OCI-LY1 (cell line): ENCODE results near the gene CDH2.

Experiments
- H2AFZ ChIP-seq: fragments of 200-600 bp; sonication (generic), shearing (Covaris generic); 2 replicates; pipeline ENCODE4 v1.6.0; 2014; ENCODE audit warnings: antibody characterized with exemption, mild to moderate bottlenecking, low read length
- H3F3A ChIP-seq: fragments of 200-600 bp; sonication (generic), shearing (Covaris generic); 2 replicates; pipeline ENCODE4 v1.6.0; 2014; ENCODE audit warnings: mild to moderate bottlenecking, antibody characterized with exemption, low read length, moderate library complexity; ENCODE audit not compliant: insufficient read depth
- H3K27ac ChIP-seq: fragments of 200-600 bp; sonication (generic); 2 replicates; pipeline ENCODE4 v1.5.1; 2014; ENCODE audit warnings: low read length, mixed run types, mild to moderate bottlenecking, low read depth; ENCODE audit not compliant: poor library complexity, severe bottlenecking
- H3K27me3 ChIP-seq: fragments of 200-600 bp; sonication (generic); 2 replicates; pipeline ENCODE4 v1.6.0; 2014; ENCODE audit warnings: antibody characterized with exemption, mild to moderate bottlenecking, low read length, moderate library complexity; ENCODE audit not compliant: insufficient read depth
- H3K36me3 ChIP-seq: fragments of 200-600 bp; sonication (generic); 2 replicates; pipeline ENCODE4 v1.6.1; 2014; ENCODE audit warnings: mild to moderate bottlenecking, antibody characterized with exemption, low read length, moderate library complexity, mixed read lengths; ENCODE audit not compliant: insufficient read depth
- H3K4me1 ChIP-seq: fragments of 200-600 bp; sonication (generic); 2 replicates; pipeline ENCODE4 v1.5.1; 2014; ENCODE audit warnings: mild to moderate bottlenecking, low read length, moderate library complexity; ENCODE audit not compliant: insufficient read depth, severe bottlenecking
- H3K4me2 ChIP-seq: fragments of 200-600 bp; sonication (generic), shearing (Covaris generic); 2 replicates; pipeline ENCODE4 v1.6.1; 2014; ENCODE audit warnings: low read length
- H3K4me3 ChIP-seq: fragments of 200-600 bp; sonication (generic); 2 replicates; pipeline ENCODE4 v1.5.1; 2014; ENCODE audit warnings: low read length, low read depth, mild to moderate bottlenecking, mixed read lengths; ENCODE audit not compliant: poor library complexity, severe bottlenecking
- H3K79me2 ChIP-seq: fragments of 200-600 bp; shearing (Covaris generic); 2 replicates; pipeline ENCODE4 v1.6.1; 2016; ENCODE audit warnings: mixed run types, low read length, mixed read lengths; ENCODE audit not compliant: insufficient read depth
- H3K9ac ChIP-seq: fragments of 200-600 bp; sonication (generic), shearing (Covaris generic); 2 replicates; pipeline ENCODE4 v1.6.1; 2014; ENCODE audit warnings: mild to moderate bottlenecking, low read length, mixed read lengths
- H3K9me2 ChIP-seq: fragments of 200-600 bp; sonication (generic), shearing (Covaris generic); 2 replicates; pipeline ENCODE4 v1.6.1; 2014; ENCODE audit warnings: low read depth, mild to moderate bottlenecking, low read length, mixed read lengths
- H3K9me3 ChIP-seq: fragments of 200-600 bp; shearing (Covaris generic); 2 replicates; pipeline ENCODE4 v1.6.1; 2014; ENCODE audit warnings: low read length, mixed read lengths
- H4K20me1 ChIP-seq: fragments of 200-600 bp; sonication (generic), shearing (Covaris generic); 2 replicates; pipeline ENCODE4 v1.6.0; 2016; ENCODE audit warnings: mild to moderate bottlenecking, low read length; ENCODE audit not compliant: insufficient read depth
- CTCF ChIP-seq: fragments of 200-600 bp; sonication (generic), shearing (Covaris generic); IDR thresholded peaks from 2 replicates; pipeline ENCODE4 v1.5.1; 2017; ENCODE audit warnings: mild to moderate bottlenecking, antibody characterized with exemption, low read length, moderate library complexity, mixed read lengths
- EZH2 ChIP-seq: fragments of 200-600 bp; sonication (generic), shearing (Covaris generic); IDR thresholded peaks from 2 replicates; pipeline ENCODE4 v1.8.0; 2017; ENCODE audit warnings: borderline replicate concordance, mixed run types, mild to moderate bottlenecking, antibody characterized with exemption, low read length, moderate library complexity, mixed read lengths

The CDH2 gene

GRCh38 chr18:28030458-28030857 is 146.5 kb downstream of the CDH2 start:
- Histone ChIP-seq H3K79me2 (no peaks in the 10 kb centered on the region), H3K27me3 (no peaks in the 10 kb centered on the region), H3K9me3 (no peaks in the 10 kb centered on the region), H3K9ac (no peak overlapping the region), H3K27ac (no peak overlapping the region), H4K20me1 (no peaks in the 10 kb centered on the region), H3K4me1 (no peaks in the 10 kb centered on the region), H3F3A (no peaks in the 10 kb centered on the region), H3K9me2 (no peaks in the 10 kb centered on the region), H2AFZ (no peak overlapping the region), H3K4me3 (no peak overlapping the region), H3K4me2 (no peak overlapping the region), H3K36me3 (no peaks in the 10 kb centered on the region)
- TF ChIP-seq CTCF: no peak
- TF ChIP-seq EZH2: no peak

- no peak for TF ChIP-seq CTCF
- TF ChIP-seq EZH2: no peak
- Histone ChIP-seq H3K79me2 (no peaks in the 10 kb centered on the region), H3F3A (no peaks in the 10 kb centered on the region), H3K9me3 (no peaks in the 10 kb centered on the region), H3K27ac (no peak overlapping the region), H3K36me3 (no peaks in the 10 kb centered on the region), H3K4me2 (no peak overlapping the region), H3K4me1 (no peaks in the 10 kb centered on the region), H2AFZ (no peak overlapping the region), H3K9ac (no peak overlapping the region), H4K20me1 (no peaks in the 10 kb centered on the region), H3K9me2 (no peaks in the 10 kb centered on the region), H3K27me3 (no peaks in the 10 kb centered on the region), H3K4me3 (no peak overlapping the region)
Measured at GRCh38 chr18:28027755-28028154, 149.2 kb downstream of the CDH2 start.

GRCh38 chr18:28019425-28020108 is 157.4 kb downstream of the CDH2 start:
- Histone ChIP-seq H3K27me3 (no peaks in the 10 kb centered on the region), H3K79me2 (no peaks in the 10 kb centered on the region), H3K4me1 (no peaks in the 10 kb centered on the region), H2AFZ (no peak overlapping the region), H3K4me3 (no peak overlapping the region), H3K9me3 (no peaks in the 10 kb centered on the region), H3K36me3 (no peaks in the 10 kb centered on the region), H4K20me1 (no peaks in the 10 kb centered on the region), H3K4me2 (no peak overlapping the region), H3K9ac (no peak overlapping the region), H3F3A (no peaks in the 10 kb centered on the region), H3K9me2 (no peaks in the 10 kb centered on the region), H3K27ac (no peak overlapping the region)
- TF ChIP-seq CTCF (no peak), EZH2 (no peak)
